KOPT-K1 (cell line): Measurements from ENCODE around the gene LNP1.

Source experiments
- H3K27ac ChIP-seq: fragments of 200-600 bp; sonication (generic); 2 replicates; pipeline ENCODE4 v1.5.1; 2016; ENCODE audit warnings: antibody characterized with exemption, mild to moderate bottlenecking, low read depth, low read length; ENCODE audit not compliant: poor library complexity, severe bottlenecking
- H3K36me3 ChIP-seq: fragments of 200-600 bp; sonication (generic); 2 replicates; pipeline ENCODE4 v1.5.1; 2017; ENCODE audit warnings: antibody characterized with exemption, mild to moderate bottlenecking, low read length, moderate library complexity; ENCODE audit not compliant: insufficient read depth
- H3K9me3 ChIP-seq: fragments of 200-600 bp; sonication (generic); 2 replicates; pipeline ENCODE4 v1.5.1; 2017; ENCODE audit warnings: antibody characterized with exemption, low read length, mild to moderate bottlenecking; ENCODE audit not compliant: insufficient read depth, poor library complexity, severe bottlenecking

Gene LNP1

GRCh38 chr3:100503448-100503847 lies 102.1 kb downstream of the LNP1 start:
- no peak overlapping the region for H3K27ac ChIP-seq

More at GRCh38 chr3:100503448-100503847, 102.1 kb downstream of the LNP1 start:
- H3K36me3 ChIP-seq = no peaks in the 10 kb centered on the region
- no peaks in the 10 kb centered on the region for H3K9me3 ChIP-seq
